Measurements from ENCODE around the gene SNX27. TPM values are rescaled to one million over a fixed set of nuclear protein-coding genes. Genes with fewer than 3 reads are reported as not detected.
"Not testable (repeated sequence)": the region's sequence is repeated elsewhere in the genome, so short reads cannot be mapped to it uniquely, and the experiment has no call there.

The SNX27 gene
- total RNA-seq, 1 donor from 2014 or later = 13.0 TPM

DNA sequence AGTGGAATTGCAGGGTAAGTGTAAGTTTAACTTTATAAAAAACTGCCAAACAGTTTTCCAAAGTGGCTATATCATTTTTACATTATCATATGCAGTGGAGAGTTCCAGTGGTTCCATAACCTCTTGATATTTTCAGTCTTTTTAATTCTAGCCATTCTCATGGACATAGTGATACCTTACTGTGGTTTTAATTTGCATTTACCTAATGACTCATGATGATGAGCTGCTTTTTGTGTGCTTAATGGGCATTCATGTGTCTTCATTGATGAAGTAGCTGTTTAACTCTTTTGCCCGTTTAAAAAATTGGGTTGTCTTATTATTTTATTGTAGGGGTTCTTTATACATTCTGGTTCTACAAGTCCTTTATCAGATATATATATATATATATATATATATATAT is 29.4 kb downstream of the SNX27 start:
- Histone ChIP-seq H3K9me3 (no peaks in the 10 kb centered on the region), H3K27me3 (no peaks in the 10 kb centered on the region), H3K27ac (no peak overlapping the region), H3K36me3 (no peaks in the 10 kb centered on the region), H3K4me1 (peaks cover 5 to 7% of the 10 kb centered on the region in 2 donors), H3K4me3 (no peak overlapping the region)
- no peak for DNase-seq (ENCODE audit: low spot score in 2 of 2)
- TF ChIP-seq, protein P1, sequence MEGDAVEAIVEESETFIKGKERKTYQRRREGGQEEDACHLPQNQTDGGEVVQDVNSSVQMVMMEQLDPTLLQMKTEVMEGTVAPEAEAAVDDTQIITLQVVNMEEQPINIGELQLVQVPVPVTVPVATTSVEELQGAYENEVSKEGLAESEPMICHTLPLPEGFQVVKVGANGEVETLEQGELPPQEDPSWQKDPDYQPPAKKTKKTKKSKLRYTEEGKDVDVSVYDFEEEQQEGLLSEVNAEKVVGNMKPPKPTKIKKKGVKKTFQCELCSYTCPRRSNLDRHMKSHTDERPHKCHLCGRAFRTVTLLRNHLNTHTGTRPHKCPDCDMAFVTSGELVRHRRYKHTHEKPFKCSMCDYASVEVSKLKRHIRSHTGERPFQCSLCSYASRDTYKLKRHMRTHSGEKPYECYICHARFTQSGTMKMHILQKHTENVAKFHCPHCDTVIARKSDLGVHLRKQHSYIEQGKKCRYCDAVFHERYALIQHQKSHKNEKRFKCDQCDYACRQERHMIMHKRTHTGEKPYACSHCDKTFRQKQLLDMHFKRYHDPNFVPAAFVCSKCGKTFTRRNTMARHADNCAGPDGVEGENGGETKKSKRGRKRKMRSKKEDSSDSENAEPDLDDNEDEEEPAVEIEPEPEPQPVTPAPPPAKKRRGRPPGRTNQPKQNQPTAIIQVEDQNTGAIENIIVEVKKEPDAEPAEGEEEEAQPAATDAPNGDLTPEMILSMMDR (IDR thresholded peaks at IDR 0.05) = no peak
- intact Hi-C loops (cut with DNase I) = no loop called here

DNA sequence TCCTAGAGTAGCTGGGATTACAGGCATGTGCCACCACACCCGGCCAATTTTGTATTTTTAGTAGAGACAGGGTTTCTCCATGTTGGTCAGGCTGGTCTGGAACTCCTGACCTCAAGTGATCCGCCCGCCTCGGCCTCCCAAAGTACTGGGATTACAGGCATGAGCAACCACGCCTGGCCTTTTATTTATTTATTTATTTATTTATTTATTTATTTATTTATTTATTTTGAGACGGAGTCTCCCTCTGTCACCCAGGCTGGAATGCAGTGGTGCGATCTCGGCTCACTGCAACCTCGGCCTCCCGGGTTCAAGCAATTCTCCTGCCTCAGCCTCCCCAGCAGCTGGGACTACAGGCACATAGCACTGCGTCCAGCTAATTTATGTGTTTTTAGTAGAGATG is 31.2 kb downstream of the SNX27 start:
- H3K4me1 ChIP-seq; H3K27ac ChIP-seq; intact Hi-C loops (cut with DNase I); DNase-seq (ENCODE audit: low spot score in 2 of 2); H3K4me3 ChIP-seq; H3K9me3 ChIP-seq; H3K27me3 ChIP-seq; H3K36me3 ChIP-seq: not testable (repeated sequence)

DNA sequence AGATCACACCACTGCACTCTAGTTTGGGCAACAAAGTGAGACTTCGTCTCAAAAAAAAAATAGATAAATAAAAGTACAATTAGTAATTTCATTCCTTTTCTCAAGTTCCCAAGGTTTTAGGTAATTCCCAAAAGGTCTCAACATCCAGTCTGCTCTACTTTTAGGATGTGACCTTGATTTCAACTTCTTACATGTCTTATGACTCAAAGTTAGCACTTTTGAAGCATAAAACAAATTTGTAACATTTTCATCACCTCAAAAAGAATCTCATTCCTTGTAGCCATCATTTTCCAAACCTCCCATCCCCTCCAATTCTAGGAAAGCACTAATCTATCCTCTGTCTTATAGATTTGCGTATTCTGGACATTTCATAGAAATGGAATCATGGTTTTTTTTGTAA is 32.2 kb downstream of the SNX27 start:
- TF ChIP-seq, protein P1 (IDR thresholded peaks at IDR 0.05) = no peak
- H3K36me3 ChIP-seq = peaks cover 0 to 7% of the 10 kb centered on the region in 2 donors
- H3K9me3 ChIP-seq = no peaks in the 10 kb centered on the region
- no peaks in the 10 kb centered on the region for H3K27me3 ChIP-seq
- intact Hi-C loops (cut with DNase I) = no loop called here
- no peak overlapping the region for H3K27ac ChIP-seq
- no peak for DNase-seq (ENCODE audit: low spot score in 2 of 2)
- H3K4me3 ChIP-seq = no peak overlapping the region
- H3K4me1 ChIP-seq = peaks cover 0 to 5% of the 10 kb centered on the region in 2 donors

DNA sequence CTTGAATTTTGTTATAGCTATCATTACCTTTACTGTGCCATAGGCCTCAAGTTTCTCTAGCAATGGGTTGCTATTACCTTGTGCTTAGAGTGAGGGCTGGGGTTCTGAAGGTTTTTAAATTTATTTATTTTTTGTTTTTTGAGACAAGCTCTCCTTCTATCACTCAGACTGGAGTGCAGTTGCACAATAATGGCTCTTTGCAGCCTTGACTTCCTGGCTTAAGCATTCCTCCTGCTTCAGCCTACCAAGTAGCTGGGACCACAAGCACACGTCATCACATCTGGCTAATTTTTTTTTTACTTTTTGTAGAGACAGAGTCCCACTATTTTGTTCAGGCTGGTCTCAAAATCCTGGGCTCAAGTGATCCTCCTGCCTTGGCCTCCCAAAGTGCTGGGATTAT is 41.5 kb downstream of the SNX27 start:
- Histone ChIP-seq H3K9me3 (no peaks in the 10 kb centered on the region), H3K36me3 (peaks cover 5 to 12% of the 10 kb centered on the region in 2 donors), H3K4me1 (peaks cover 0 to 3% of the 10 kb centered on the region in 2 donors), H3K27ac (no peak overlapping the region), H3K4me3 (no peak overlapping the region), H3K27me3 (no peaks in the 10 kb centered on the region)
- TF ChIP-seq, protein P1 (IDR thresholded peaks at IDR 0.05) = no peak
- DNase-seq (ENCODE audit: low spot score in 2 of 2) = no peak
- intact Hi-C loops (cut with DNase I) = no loop called here

DNA sequence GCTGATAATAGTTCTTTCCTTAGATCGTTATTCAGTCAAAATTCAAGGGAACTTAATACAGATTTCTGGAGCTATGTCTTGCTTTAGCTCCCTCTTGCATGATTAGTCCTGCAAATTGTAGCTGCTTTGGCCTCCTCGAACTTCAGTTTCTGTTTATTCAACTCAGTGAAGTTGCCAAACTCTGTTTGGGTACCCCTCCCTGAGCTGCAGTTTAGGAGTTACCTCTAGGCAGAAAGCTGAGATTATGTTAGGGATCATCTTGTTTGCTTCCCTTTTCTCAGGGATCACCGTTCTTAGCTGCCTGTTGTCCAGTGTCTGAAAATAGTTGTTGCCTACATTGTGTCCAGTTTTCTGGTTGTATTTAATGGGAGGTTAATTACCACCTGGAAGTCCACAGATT is 43.5 kb downstream of the SNX27 start:
- Histone ChIP-seq H3K36me3 (peaks cover 12 to 22% of the 10 kb centered on the region in 2 donors), H3K4me3 (no peak overlapping the region), H3K4me1 (peaks cover 0 to 3% of the 10 kb centered on the region in 2 donors), H3K27me3 (no peaks in the 10 kb centered on the region), H3K9me3 (no peaks in the 10 kb centered on the region), H3K27ac (no peak overlapping the region)
- TF ChIP-seq, protein P1 (IDR thresholded peaks at IDR 0.05) = no peak
- intact Hi-C loops (cut with DNase I) = no loop called here
- no peak for DNase-seq (ENCODE audit: low spot score in 2 of 2)

DNA sequence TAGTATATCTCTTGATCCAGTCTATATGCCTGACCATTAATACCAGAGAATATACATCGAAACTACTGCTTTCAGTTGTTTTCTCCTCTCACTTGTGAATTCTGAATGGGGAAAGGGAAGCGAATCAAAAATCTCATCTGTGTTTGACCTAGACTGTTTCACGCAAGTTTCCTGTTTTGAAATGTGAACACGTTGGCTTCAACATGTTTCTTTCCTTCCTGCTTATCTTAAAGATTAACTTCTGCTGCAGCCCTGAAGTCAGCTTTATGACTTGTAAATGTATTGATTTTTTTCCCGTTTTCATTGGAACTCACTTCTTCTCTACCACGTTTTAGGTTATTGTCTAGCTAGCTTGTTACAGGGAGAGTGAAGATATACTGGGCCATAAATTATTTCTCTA is 49.9 kb downstream of the SNX27 start:
- H3K9me3 ChIP-seq = no peaks in the 10 kb centered on the region
- no peaks in the 10 kb centered on the region for H3K27me3 ChIP-seq
- TF ChIP-seq, protein P1 (IDR thresholded peaks at IDR 0.05) = no peak
- no peak for DNase-seq (ENCODE audit: low spot score in 2 of 2)
- intact Hi-C loops (cut with DNase I) = no loop called here
- H3K36me3 ChIP-seq = peaks cover 18 to 34% of the 10 kb centered on the region in 2 donors
- H3K27ac ChIP-seq = no peak overlapping the region
- H3K4me3 ChIP-seq = no peak overlapping the region
- no peaks in the 10 kb centered on the region for H3K4me1 ChIP-seq
